Neural crest cell (in vitro differentiated cells): ENCODE measurements around the gene ZNF319. TPM values are rescaled to one million over a fixed set of nuclear protein-coding genes. Genes with fewer than 3 reads are reported as not detected.
A peak's percentile ranks its signal among the peaks of the same experiment; 100 is the strongest.
"Not testable (repeated sequence)": the region's sequence is repeated elsewhere in the genome, so short reads cannot be mapped to it uniquely, and the experiment has no call there.

Experiments used
- DNase-seq: peaks from one replicate; pipeline ENCODE4 v3.0.0; 2021; ENCODE audit warnings: low read depth, mixed read lengths, low spot score
- H3K27ac Mint-ChIP-seq: one replicate; pipeline ENCODE4 v1.8.0; 2021; ENCODE audit warnings: mild to moderate bottlenecking, mixed read lengths; ENCODE audit not compliant: unreplicated experiment
- H3K27me3 Mint-ChIP-seq: 2 replicates; pipeline ENCODE4 v1.8.0; 2021; ENCODE audit warnings: low read depth, mild to moderate bottlenecking, mixed read lengths
- H3K36me3 Mint-ChIP-seq: 2 replicates; pipeline ENCODE4 v1.8.0; 2021; ENCODE audit warnings: low read depth, mild to moderate bottlenecking, mixed read lengths
- H3K4me1 Mint-ChIP-seq: 2 replicates; pipeline ENCODE4 v1.8.0; 2021; ENCODE audit warnings: mixed read lengths
- H3K4me3 Mint-ChIP-seq: one replicate; pipeline ENCODE4 v1.8.0; 2021; ENCODE audit warnings: mild to moderate bottlenecking, mixed read lengths
- H3K9me3 Mint-ChIP-seq: 2 replicates; pipeline ENCODE4 v1.8.0; 2021; ENCODE audit warnings: mixed read lengths
- CTCF ChIP-seq: fragments of 200-600 bp; sonication (generic); conservative IDR thresholded peaks from 2 replicates; pipeline ENCODE4 v1.5.0; 2021; ENCODE audit warnings: antibody characterized with exemption, mild to moderate bottlenecking
- total RNA-seq: library from RNA; stranded (reverse); gene quantifications from 2 replicates; pipeline ENCODE4 v1.2.1, GENCODE V29; 2021

ZNF319 gene
- total RNA-seq, 1 donor from 2014 or later, result 15.5 TPM

GRCh38 chr16:57985204-57986181 lies 15.0 kb downstream of the ZNF319 start:
- DNase-seq, result no peak
- peaks cover 8% of the 10 kb centered on the region for H3K4me1 Mint-ChIP-seq
- peak overlapping the region; percentile 50 for H3K27ac Mint-ChIP-seq
- H3K27me3 Mint-ChIP-seq, result peaks cover 52% of the 10 kb centered on the region
- H3K36me3 Mint-ChIP-seq, result no peaks in the 10 kb centered on the region
- H3K9me3 Mint-ChIP-seq, result no peaks in the 10 kb centered on the region
- no peak for TF ChIP-seq CTCF
- peak overlapping the region; percentile 92 for H3K4me3 Mint-ChIP-seq

GRCh38 chr16:57984443-57985203 lies 15.8 kb downstream of the ZNF319 start:
- Mint-ChIP-seq H3K27ac (peak overlapping the region; percentile 50), H3K36me3 (no peaks in the 10 kb centered on the region), H3K9me3 (no peaks in the 10 kb centered on the region), H3K4me1 (peaks cover 8% of the 10 kb centered on the region), H3K27me3 (peaks cover 54% of the 10 kb centered on the region), H3K4me3 (peak overlapping the region; percentile 92)
- no peak for TF ChIP-seq CTCF
- peak; percentile 96 for DNase-seq

- Mint-ChIP-seq H3K4me1 (peaks cover 8% of the 10 kb centered on the region), H3K27me3 (peaks cover 42% of the 10 kb centered on the region), H3K36me3 (no peaks in the 10 kb centered on the region), H3K9me3 (no peaks in the 10 kb centered on the region), H3K27ac (no peak overlapping the region), H3K4me3 (no peak overlapping the region)
- no peak for TF ChIP-seq CTCF
- DNase-seq, result no peak
These were observed 18.1 kb downstream of the ZNF319 start for GRCh38 chr16:57982385-57982784.

GRCh38 chr16:57981636-57982035 lies 18.8 kb downstream of the ZNF319 start:
- no peak for DNase-seq
- H3K36me3 Mint-ChIP-seq, result no peaks in the 10 kb centered on the region
- H3K4me3 Mint-ChIP-seq, result no peak overlapping the region
- no peaks in the 10 kb centered on the region for H3K9me3 Mint-ChIP-seq
- TF ChIP-seq CTCF, result no peak
- H3K27me3 Mint-ChIP-seq, result peaks cover 35% of the 10 kb centered on the region
- H3K27ac Mint-ChIP-seq, result no peak overlapping the region
- peaks cover 8% of the 10 kb centered on the region for H3K4me1 Mint-ChIP-seq

GRCh38 chr16:57979006-57979585 lies 21.4 kb downstream of the ZNF319 start:
- Mint-ChIP-seq H3K9me3 (no peaks in the 10 kb centered on the region), H3K27ac (peak overlapping the region; percentile 12), H3K4me1 (peaks cover 9% of the 10 kb centered on the region), H3K27me3 (peaks cover 10% of the 10 kb centered on the region), H3K36me3 (no peaks in the 10 kb centered on the region), H3K4me3 (no peak overlapping the region)
- TF ChIP-seq CTCF, result no peak
- DNase-seq, result no peak

- not testable (repeated sequence) for H3K36me3 Mint-ChIP-seq, H3K9me3 Mint-ChIP-seq, H3K4me1 Mint-ChIP-seq, H3K4me3 Mint-ChIP-seq, DNase-seq, H3K27me3 Mint-ChIP-seq, H3K27ac Mint-ChIP-seq
These were observed 22.4 kb downstream of the ZNF319 start for GRCh38 chr16:57978070-57978465.
